H1 (cell line): ENCODE data around the gene PCDHGA1. TPM values are rescaled to one million over a fixed set of nuclear protein-coding genes. Genes with fewer than 3 reads are reported as not detected.

Experiments used
- CTCF ChIA-PET: fragments of 300-600 bp; sonication (Branson Sonifier 250); formaldehyde crosslinking; loops from one replicate; lab custom pipeline; 2021; ENCODE audit not compliant: partially characterized antibody; lab: Charles Lee
- POLR2A ChIA-PET: fragments of 300-600 bp; sonication (Branson Sonifier 250); formaldehyde crosslinking; loops from one replicate; lab custom pipeline; 2021; ENCODE audit warnings: inconsistent platforms; ENCODE audit not compliant: partially characterized antibody; lab: Charles Lee
- DNase-seq, 2 experiments: peaks; one replicate each; pipeline versions ENCODE4 v3.0.0 to v3.0.0-alpha.2; 2010 to 2022; ENCODE audit warnings: low spot score in 2 of 2, low read depth in 1 of 2, mixed read lengths in 1 of 2
- FAIRE-seq: peaks from 2 replicates; lab custom pipeline; 2011; peaks lifted over from hg19 to GRCh38; lab: Jason Lieb, UNC
- H2AFZ ChIP-seq: 2 replicates; pipeline ENCODE4 v1.8.1; 2012; ENCODE audit warnings: low read length, inconsistent platforms
- H2AK5ac ChIP-seq: 2 replicates; pipeline ENCODE4 v1.6.1; 2013; ENCODE audit warnings: low read depth, low read length
- H2BK120ac ChIP-seq: replicated peaks from 2 replicates; pipeline ENCODE3; 2013; ENCODE audit warnings: low read depth, low read length, inconsistent platforms
- H2BK12ac ChIP-seq: 2 replicates; pipeline ENCODE4 v1.6.1; 2013; ENCODE audit warnings: low read depth, low read length
- H2BK15ac ChIP-seq: 2 replicates; pipeline ENCODE4 v1.6.1; 2013; ENCODE audit warnings: low read length
- H2BK20ac ChIP-seq: 2 replicates; pipeline ENCODE4 v1.6.1; 2013; ENCODE audit warnings: low read length
- H2BK5ac ChIP-seq: 2 replicates; pipeline ENCODE4 v1.6.1; 2013; ENCODE audit warnings: low read depth, low read length
- H3K14ac ChIP-seq: 2 replicates; pipeline ENCODE4 v1.6.1; 2013; ENCODE audit warnings: inconsistent platforms; ENCODE audit not compliant: insufficient read length
- H3K18ac ChIP-seq: 2 replicates; pipeline ENCODE4 v1.6.1; 2013; ENCODE audit warnings: low read length; ENCODE audit errors: extremely low read depth
- H3K23ac ChIP-seq: 2 replicates; pipeline ENCODE4 v1.6.1; 2013; ENCODE audit warnings: inconsistent platforms; ENCODE audit not compliant: insufficient read length
- H3K23me2 ChIP-seq: 2 replicates; pipeline ENCODE4 v1.6.1; 2013; ENCODE audit warnings: low read depth, low read length
- H3K27ac ChIP-seq: 2 replicates; pipeline ENCODE4 v1.6.1; 2011; ENCODE audit warnings: low read depth, low read length, inconsistent platforms
- H3K27me3 ChIP-seq, 4 experiments: replicated peaks in 1 of 4; 1 replicate in 1 of 4; 2 replicates in 3 of 4; pipeline versions ENCODE4 v1.6.1 to v1.8.1; 2011 to 2013; ENCODE audit warnings: low read length in 3 of 4, mild to moderate bottlenecking in 3 of 4, inconsistent platforms in 2 of 4, mixed read lengths in 2 of 4, moderate library complexity in 1 of 4; ENCODE audit not compliant: control insufficient read depth in 3 of 4, insufficient read depth in 3 of 4; ENCODE audit errors: extremely low read depth in 1 of 4
- H3K36me3 ChIP-seq, 4 experiments: 2 replicates each; pipeline versions ENCODE4 v1.6.1 to v1.8.1; 2011 to 2013; ENCODE audit warnings: mild to moderate bottlenecking in 4 of 4, low read length in 3 of 4, moderate library complexity in 2 of 4, control low read depth in 1 of 4, inconsistent platforms in 1 of 4; ENCODE audit not compliant: insufficient read depth in 4 of 4, control insufficient read depth in 2 of 4
- H3K4ac ChIP-seq: replicated peaks from 2 replicates; pipeline ENCODE3; 2013; ENCODE audit warnings: low read length, low read depth, mixed read lengths, inconsistent platforms; ENCODE audit not compliant: insufficient read length
- H3K4me1 ChIP-seq, 4 experiments: replicated peaks in 1 of 4; 1 replicate in 1 of 4; 2 replicates in 3 of 4; pipeline versions ENCODE4 v1.6.1 to v1.8.1; 2011 to 2013; ENCODE audit warnings: low read length in 3 of 4, inconsistent platforms in 2 of 4, mixed read lengths in 1 of 4; ENCODE audit not compliant: insufficient read depth in 4 of 4, control insufficient read depth in 3 of 4
- H3K4me2 ChIP-seq, 2 experiments: 2 replicates each; pipeline versions ENCODE4 v1.6.1 to v1.8.1; 2011 to 2013; ENCODE audit warnings: low read depth in 2 of 2, low read length in 2 of 2, control low read depth in 1 of 2, inconsistent platforms in 1 of 2, mild to moderate bottlenecking in 1 of 2; ENCODE audit not compliant: insufficient read depth in 1 of 2
- H3K4me3 ChIP-seq, 4 experiments: fragments of 200-600, 300-600 bp in 1 of 4; sonication (generic), shearing (Covaris generic), sonication (Bioruptor Twin) in 1 of 4; 2 replicates each; pipeline versions ENCODE4 v1.5.1 to v1.8.1; 2011 to 2016; ENCODE audit warnings: low read length in 4 of 4, low read depth in 3 of 4, control low read depth in 2 of 4, inconsistent platforms in 2 of 4, mild to moderate bottlenecking in 2 of 4, mixed read lengths in 1 of 4, moderate library complexity in 1 of 4; ENCODE audit not compliant: insufficient read depth in 2 of 4; ENCODE audit errors: extremely low read depth in 1 of 4
- H3K56ac ChIP-seq: replicated peaks from 2 replicates; pipeline ENCODE3; 2013; ENCODE audit warnings: low read depth, mild to moderate bottlenecking, mixed read lengths, low read length, inconsistent platforms; ENCODE audit not compliant: insufficient read length
- H3K79me1 ChIP-seq: 2 replicates; pipeline ENCODE4 v1.6.1; 2013; ENCODE audit warnings: low read depth, low read length, control low read depth
- H3K79me2 ChIP-seq, 2 experiments: 2 replicates each; pipeline versions ENCODE4 v1.6.1 to v1.8.1; 2012 to 2013; ENCODE audit warnings: low read length in 2 of 2, mild to moderate bottlenecking in 2 of 2, inconsistent platforms in 1 of 2; ENCODE audit not compliant: insufficient read depth in 2 of 2, control insufficient read depth in 1 of 2
- H3K9ac ChIP-seq, 4 experiments: replicated peaks in 1 of 4; 1 replicate in 1 of 4; 2 replicates in 3 of 4; pipeline versions ENCODE4 v1.6.1 to v1.8.1; 2011 to 2013; ENCODE audit warnings: low read depth in 3 of 4, low read length in 3 of 4, control low read depth in 2 of 4, mild to moderate bottlenecking in 2 of 4, moderate library complexity in 2 of 4, inconsistent platforms in 1 of 4; ENCODE audit errors: extremely low read depth in 1 of 4
- H3K9me3 ChIP-seq, 2 experiments: 2 replicates each; pipeline versions ENCODE4 v1.6.1 to v1.8.1; 2012 to 2013; ENCODE audit warnings: mild to moderate bottlenecking in 2 of 2, moderate library complexity in 2 of 2, control low read depth in 1 of 2, inconsistent platforms in 1 of 2, low read depth in 1 of 2, low read length in 1 of 2, mixed read lengths in 1 of 2; ENCODE audit not compliant: insufficient read depth in 2 of 2
- H4K20me1 ChIP-seq, 2 experiments: replicated peaks in 1 of 2; 2 replicates each; pipeline versions ENCODE3 to v1.8.1; 2011 to 2013; ENCODE audit warnings: inconsistent platforms in 2 of 2, low read length in 2 of 2, mild to moderate bottlenecking in 1 of 2; ENCODE audit not compliant: insufficient read depth in 2 of 2, control insufficient read depth in 1 of 2
- H4K5ac ChIP-seq: 2 replicates; pipeline ENCODE4 v1.6.1; 2013; ENCODE audit warnings: low read length, low read depth, mixed read lengths, inconsistent platforms; ENCODE audit not compliant: insufficient read length
- H4K8ac ChIP-seq: 2 replicates; pipeline ENCODE4 v1.8.0; 2013; ENCODE audit warnings: mild to moderate bottlenecking, moderate library complexity, low read length, inconsistent platforms; ENCODE audit not compliant: insufficient read depth; ENCODE audit errors: extremely low read depth
- H4K91ac ChIP-seq: replicated peaks from 2 replicates; pipeline ENCODE3; 2013; ENCODE audit warnings: low read length, mixed read lengths, inconsistent platforms; ENCODE audit not compliant: insufficient read length
- CHD1 ChIP-seq: IDR thresholded peaks from 2 replicates; pipeline ENCODE4 v1.6.1; 2012; ENCODE audit warnings: low read depth, low read length, improper control_type of control experiment
- NRF1 ChIP-seq: IDR thresholded peaks from 2 replicates; pipeline ENCODE4 v1.6.1; 2011; ENCODE audit warnings: mild to moderate bottlenecking, low read depth, low read length, improper control_type of control experiment
- RFX5 ChIP-seq: IDR thresholded peaks from 2 replicates; pipeline ENCODE4 v1.6.1; 2011; ENCODE audit warnings: low read depth, low read length, improper control_type of control experiment, borderline replicate concordance
- RNF2 ChIP-seq: fragments of 200-900, 300-1000 bp; sonication (generic); IDR thresholded peaks from 2 replicates; pipeline ENCODE4 v1.7.1; 2016; ENCODE audit warnings: borderline replicate concordance, low read depth, mild to moderate bottlenecking, antibody characterized with exemption, low read length; ENCODE audit not compliant: poor library complexity, severe bottlenecking; ENCODE audit errors: missing control alignments
- SIN3A ChIP-seq, 2 experiments: IDR thresholded peaks in 1 of 2; conservative IDR thresholded peaks in 1 of 2; 2 replicates each; pipeline ENCODE4 v1.6.1; 2011 to 2012; ENCODE audit warnings: low read length in 2 of 2, improper control_type of control experiment in 1 of 2, low read depth in 1 of 2, mild to moderate bottlenecking in 1 of 2
- SP1 ChIP-seq: IDR thresholded peaks from 2 replicates; pipeline ENCODE4 v1.6.1; 2011; ENCODE audit warnings: low read depth, low read length
- SUZ12 ChIP-seq: fragments of 200-600 bp; sonication (generic); IDR thresholded peaks from 2 replicates; pipeline ENCODE4 v1.6.1; 2012; ENCODE audit warnings: mild to moderate bottlenecking, inconsistent platforms, low read length, moderate library complexity, mixed read lengths
- TAF7 ChIP-seq: optimal IDR thresholded peaks from 2 replicates; pipeline ENCODE3; 2011; ENCODE audit warnings: low read depth, mild to moderate bottlenecking, inconsistent platforms, low read length, moderate library complexity, borderline replicate concordance
- TBP ChIP-seq: IDR thresholded peaks from 2 replicates; pipeline ENCODE4 v1.6.1; 2011; ENCODE audit warnings: low read depth, low read length, improper control_type of control experiment
- WGBS, 2 experiments: shearing (Covaris generic) in 1 of 2; methylation state at CpG; one replicate each; pipeline versions ENCODE4 v1.1.6 to v1.1.7; 2013 to 2015; ENCODE audit warnings: low lambda C conversion rate in 2 of 2, mixed read lengths in 2 of 2, inconsistent platforms in 1 of 2, low coverage in 1 of 2, missing lambda C conversion rate in 1 of 2; ENCODE audit not compliant: insufficient replicate concordance in 2 of 2, insufficient coverage in 1 of 2, insufficient read length in 1 of 2; ENCODE audit errors: extremely low coverage in 1 of 2, missing lambda C conversion rate in 1 of 2; 5-methylcytosine and 5-hydroxymethylcytosine counted together
- polyA plus RNA-seq, 7 experiments: library from polyadenylated mRNA; depleted of rRNA in 3 of 7; stranded (reverse) in 5 of 7; unstranded in 2 of 7; fragments of >200 nt in 5 of 7; fragments of 200-250 nt in 2 of 7; gene quantifications; 1 replicate in 5 of 7; 2 replicates in 1 of 7; 4 replicates in 1 of 7; pipeline versions ENCODE4 v1.2.1 to v1.2.3, GENCODE V29; 2011 to 2013; ENCODE audit warnings: missing spikeins in 2 of 7, mixed read lengths in 2 of 7
- total RNA-seq: library from RNA; stranded (reverse); fragmentation: NEBNext Ultra II Directional; extraction: Animal tissue kit (Norgen Biotek cat#: 25700); gene quantifications from 2 replicates; pipeline ENCODE4 v1.2.1, GENCODE V29; 2021

Gene PCDHGA1
- total and polyA plus RNA-seq, 2 of the 8 experiments (the other 6 are each of a cell fraction or from before 2014, with no cell fraction given) = 0.57 to 0.89 TPM

DNA sequence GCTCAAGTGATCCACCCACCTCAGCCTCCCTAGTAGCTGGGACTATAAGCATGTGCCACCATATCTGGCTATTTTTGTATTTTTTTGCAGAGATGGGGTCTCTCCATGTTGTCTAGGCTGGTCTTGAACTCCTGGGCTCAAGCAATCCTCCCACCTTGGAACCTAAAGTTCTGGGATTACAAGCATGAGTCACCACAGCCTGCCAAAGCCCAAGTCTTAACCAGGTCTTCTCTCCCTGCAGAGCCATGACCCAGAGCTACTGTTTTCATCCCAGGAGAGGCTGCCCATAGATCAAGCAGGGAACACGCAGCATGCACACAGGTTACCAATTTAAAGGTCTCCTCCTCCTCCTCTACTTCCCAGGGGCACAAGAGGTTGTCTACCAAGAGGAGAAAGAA lies 188.3 kb downstream of the PCDHGA1 start:
- 88% methylated on average over 1 of the region's 1 CpG; no CpG with 5 or more reads in 1 of the 2 experiments for WGBS, 2 experiments
- H3K14ac ChIP-seq = no peak overlapping the region
- H3K36me3 ChIP-seq = peaks cover 12 to 39% (median 29%) of the 10 kb centered on the region in 4 experiments
- no peak overlapping the region for H2AK5ac ChIP-seq
- H2BK5ac ChIP-seq = no peak overlapping the region
- H3K23ac ChIP-seq = no peak overlapping the region
- DNase-seq = no peak
- H3K4me1 ChIP-seq = peaks cover 3 to 16% (median 8%) of the 10 kb centered on the region in 4 experiments
- no peak overlapping the region for H4K91ac ChIP-seq
- no peak for TF ChIP-seq TAF7
- TF ChIP-seq RNF2 = no peak
- TF ChIP-seq RFX5 = no peak
- no peak for TF ChIP-seq CHD1
- no peak for TF ChIP-seq SP1
- TF ChIP-seq SIN3A (conservative IDR thresholded peaks at IDR 0.05 in 1 of 2, IDR thresholded peaks at IDR 0.05 in 1 of 2; ENCODE audit: low read depth in 1 of 2, low read length in 2 of 2) = no peak
- TF ChIP-seq TBP = no peak
- TF ChIP-seq SUZ12 = no peak
- TF ChIP-seq NRF1 = no peak
- no peak for FAIRE-seq
- H3K79me1 ChIP-seq = no peaks in the 10 kb centered on the region
- no peak overlapping the region for H3K18ac ChIP-seq
- H3K79me2 ChIP-seq = no peaks in the 10 kb centered on the region
- no peak overlapping the region for H2BK12ac ChIP-seq
- no peak overlapping the region for H4K8ac ChIP-seq
- H4K20me1 ChIP-seq = no peaks in the 10 kb centered on the region
- no peak overlapping the region for H3K4me3 ChIP-seq
- no peak overlapping the region for H2BK15ac ChIP-seq
- no peaks in the 10 kb centered on the region for H3K27me3 ChIP-seq
- H3K27ac ChIP-seq = no peak overlapping the region
- H3K23me2 ChIP-seq = peaks cover 5% of the 10 kb centered on the region; the same call in 1 of the 2 replicates
- no peak overlapping the region for H3K9ac ChIP-seq
- H2AFZ ChIP-seq = no peak overlapping the region
- H3K4ac ChIP-seq = no peak overlapping the region
- H2BK120ac ChIP-seq = no peak overlapping the region
- ChIA-PET POLR2A (interaction anchor here (0.6 kb wide), 1 partner anchor 163 kb away, joined by 3 read pairs; no protein-coding TSS in a partner anchor), CTCF (interaction anchor here (0.6 to 50.9 kb wide), 10 partner anchors 11 to 310 kb away, joined by 3 to 1236 read pairs (median 5); partner anchors contain the start of genes PCDHGA10, PCDHGA11, PCDHGA9 and PCDHGB6)
- no peak overlapping the region for H3K56ac ChIP-seq
- no peak overlapping the region for H2BK20ac ChIP-seq
- H4K5ac ChIP-seq = no peak overlapping the region
- H3K4me2 ChIP-seq = no peak overlapping the region
- no peaks in the 10 kb centered on the region for H3K9me3 ChIP-seq
